ENCODE results near the gene RPL37. TPM values are rescaled to one million over a fixed set of nuclear protein-coding genes. Genes with fewer than 3 reads are reported as not detected.
"Not testable (repeated sequence)": the region's sequence is repeated elsewhere in the genome, so short reads cannot be mapped to it uniquely, and the experiment has no call there.

Gene RPL37
- total RNA-seq, 1 donor from 2014 or later: 1,223 TPM

GRCh38 chr5:40791715-40792139, 43.3 kb downstream of the RPL37 start:
- Mint-ChIP-seq H3K4me1 (ENCODE audit: unreplicated experiment) (peaks cover 30% of the 10 kb centered on the region), H3K4me3 (ENCODE audit: unreplicated experiment) (no peak overlapping the region), H3K27me3 (ENCODE audit: unreplicated experiment) (no peaks in the 10 kb centered on the region), H3K9me3 (ENCODE audit: unreplicated experiment) (peaks cover 10% of the 10 kb centered on the region), H3K36me3 (ENCODE audit: unreplicated experiment) (peaks cover 11% of the 10 kb centered on the region), H3K27ac (ENCODE audit: unreplicated experiment) (no peak overlapping the region)
- no peak for DNase-seq (ENCODE audit: extremely low spot score, unreplicated experiment)
- no peak for TF ChIP-seq CTCF (IDR thresholded peaks at IDR 0.05)

- Mint-ChIP-seq H3K9me3 (ENCODE audit: unreplicated experiment) (peaks cover 10% of the 10 kb centered on the region), H3K36me3 (ENCODE audit: unreplicated experiment) (peaks cover 11% of the 10 kb centered on the region), H3K4me3 (ENCODE audit: unreplicated experiment) (no peak overlapping the region), H3K27ac (ENCODE audit: unreplicated experiment) (no peak overlapping the region), H3K4me1 (ENCODE audit: unreplicated experiment) (peaks cover 24% of the 10 kb centered on the region), H3K27me3 (ENCODE audit: unreplicated experiment) (no peaks in the 10 kb centered on the region)
- TF ChIP-seq CTCF (IDR thresholded peaks at IDR 0.05): no peak
- no peak for DNase-seq (ENCODE audit: extremely low spot score, unreplicated experiment)
These were observed 44.0 kb downstream of the RPL37 start for GRCh38 chr5:40790947-40791593.

- not testable (repeated sequence) for H3K9me3 Mint-ChIP-seq (ENCODE audit: unreplicated experiment); DNase-seq (ENCODE audit: extremely low spot score, unreplicated experiment); H3K27ac Mint-ChIP-seq (ENCODE audit: unreplicated experiment); H3K36me3 Mint-ChIP-seq (ENCODE audit: unreplicated experiment); H3K27me3 Mint-ChIP-seq (ENCODE audit: unreplicated experiment); H3K4me3 Mint-ChIP-seq (ENCODE audit: unreplicated experiment)
- H3K4me1 Mint-ChIP-seq (ENCODE audit: unreplicated experiment): peaks cover 18% of the 10 kb centered on the region
These were observed 46.1 kb downstream of the RPL37 start for GRCh38 chr5:40788941-40789340.

- Mint-ChIP-seq H3K27me3 (ENCODE audit: unreplicated experiment) (no peaks in the 10 kb centered on the region), H3K4me1 (ENCODE audit: unreplicated experiment) (peaks cover 14% of the 10 kb centered on the region), H3K36me3 (ENCODE audit: unreplicated experiment) (peaks cover 8% of the 10 kb centered on the region), H3K4me3 (ENCODE audit: unreplicated experiment) (no peak overlapping the region), H3K27ac (ENCODE audit: unreplicated experiment) (no peak overlapping the region), H3K9me3 (ENCODE audit: unreplicated experiment) (peaks cover 10% of the 10 kb centered on the region)
- DNase-seq (ENCODE audit: extremely low spot score, unreplicated experiment): no peak
- no peak for TF ChIP-seq CTCF (IDR thresholded peaks at IDR 0.05)
These were observed 47.0 kb downstream of the RPL37 start for GRCh38 chr5:40787986-40788385.

- H3K36me3 Mint-ChIP-seq (ENCODE audit: unreplicated experiment); H3K9me3 Mint-ChIP-seq (ENCODE audit: unreplicated experiment); DNase-seq (ENCODE audit: extremely low spot score, unreplicated experiment); H3K4me3 Mint-ChIP-seq (ENCODE audit: unreplicated experiment); H3K27ac Mint-ChIP-seq (ENCODE audit: unreplicated experiment); H3K27me3 Mint-ChIP-seq (ENCODE audit: unreplicated experiment): not testable (repeated sequence)
- H3K4me1 Mint-ChIP-seq (ENCODE audit: unreplicated experiment): peaks cover 21% of the 10 kb centered on the region
These were observed 48.4 kb downstream of the RPL37 start for GRCh38 chr5:40786664-40787063.

GRCh38 chr5:40784916-40785315, 50.1 kb downstream of the RPL37 start:
- peaks cover 21% of the 10 kb centered on the region for H3K4me1 Mint-ChIP-seq (ENCODE audit: unreplicated experiment)
- peaks cover 8% of the 10 kb centered on the region for H3K36me3 Mint-ChIP-seq (ENCODE audit: unreplicated experiment)
- H3K27ac Mint-ChIP-seq (ENCODE audit: unreplicated experiment): no peak overlapping the region
- H3K9me3 Mint-ChIP-seq (ENCODE audit: unreplicated experiment): peaks cover 10% of the 10 kb centered on the region
- no peak for TF ChIP-seq CTCF (IDR thresholded peaks at IDR 0.05)
- DNase-seq (ENCODE audit: extremely low spot score, unreplicated experiment): no peak
- H3K27me3 Mint-ChIP-seq (ENCODE audit: unreplicated experiment): no peaks in the 10 kb centered on the region
- no peak overlapping the region for H3K4me3 Mint-ChIP-seq (ENCODE audit: unreplicated experiment)

Measured in osteocyte (in vitro differentiated cells).